Measurements from ENCODE around the gene SSBP3.

SSBP3 gene

DNA sequence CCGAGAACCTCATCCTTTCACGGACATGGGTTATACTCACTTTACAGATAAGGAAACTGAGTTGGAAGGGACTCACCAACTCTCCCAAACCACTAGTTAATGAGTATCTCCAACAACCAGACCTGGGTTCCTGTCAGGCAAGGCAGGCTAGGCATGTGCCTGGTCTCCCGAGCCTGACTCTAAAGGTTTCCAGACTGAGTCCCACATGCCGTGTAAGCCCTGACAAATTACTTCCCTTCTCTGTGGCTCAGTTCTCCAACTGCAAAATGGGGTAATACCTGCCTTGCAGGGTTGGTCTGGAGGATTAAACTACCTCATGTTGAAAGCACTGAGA is 34.3 kb downstream of the SSBP3 start:
- H3K4me1 ChIP-seq = peaks cover 11% of the 10 kb centered on the region
- no peaks in the 10 kb centered on the region for H3K36me3 ChIP-seq (ENCODE audit: control insufficient read depth, insufficient read depth, low read length)
- H3K79me2 ChIP-seq = no peaks in the 10 kb centered on the region
- no peaks in the 10 kb centered on the region for H3K27me3 ChIP-seq (ENCODE audit: control insufficient read depth, insufficient read depth, low read length)
- H3K4me3 ChIP-seq (ENCODE audit: low read depth, low read length) = no peak overlapping the region
- no peaks in the 10 kb centered on the region for H3K9me3 ChIP-seq (ENCODE audit: control insufficient read depth, low read length)
- no peak overlapping the region for H3K27ac ChIP-seq
- no peak overlapping the region for H3K4me2 ChIP-seq (ENCODE audit: low read length)
- H3K9ac ChIP-seq = no peak overlapping the region
- TF ChIP-seq, protein P1, sequence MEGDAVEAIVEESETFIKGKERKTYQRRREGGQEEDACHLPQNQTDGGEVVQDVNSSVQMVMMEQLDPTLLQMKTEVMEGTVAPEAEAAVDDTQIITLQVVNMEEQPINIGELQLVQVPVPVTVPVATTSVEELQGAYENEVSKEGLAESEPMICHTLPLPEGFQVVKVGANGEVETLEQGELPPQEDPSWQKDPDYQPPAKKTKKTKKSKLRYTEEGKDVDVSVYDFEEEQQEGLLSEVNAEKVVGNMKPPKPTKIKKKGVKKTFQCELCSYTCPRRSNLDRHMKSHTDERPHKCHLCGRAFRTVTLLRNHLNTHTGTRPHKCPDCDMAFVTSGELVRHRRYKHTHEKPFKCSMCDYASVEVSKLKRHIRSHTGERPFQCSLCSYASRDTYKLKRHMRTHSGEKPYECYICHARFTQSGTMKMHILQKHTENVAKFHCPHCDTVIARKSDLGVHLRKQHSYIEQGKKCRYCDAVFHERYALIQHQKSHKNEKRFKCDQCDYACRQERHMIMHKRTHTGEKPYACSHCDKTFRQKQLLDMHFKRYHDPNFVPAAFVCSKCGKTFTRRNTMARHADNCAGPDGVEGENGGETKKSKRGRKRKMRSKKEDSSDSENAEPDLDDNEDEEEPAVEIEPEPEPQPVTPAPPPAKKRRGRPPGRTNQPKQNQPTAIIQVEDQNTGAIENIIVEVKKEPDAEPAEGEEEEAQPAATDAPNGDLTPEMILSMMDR (IDR thresholded peaks at IDR 0.05) = no peak
- no peak overlapping the region for H2AFZ ChIP-seq

DNA sequence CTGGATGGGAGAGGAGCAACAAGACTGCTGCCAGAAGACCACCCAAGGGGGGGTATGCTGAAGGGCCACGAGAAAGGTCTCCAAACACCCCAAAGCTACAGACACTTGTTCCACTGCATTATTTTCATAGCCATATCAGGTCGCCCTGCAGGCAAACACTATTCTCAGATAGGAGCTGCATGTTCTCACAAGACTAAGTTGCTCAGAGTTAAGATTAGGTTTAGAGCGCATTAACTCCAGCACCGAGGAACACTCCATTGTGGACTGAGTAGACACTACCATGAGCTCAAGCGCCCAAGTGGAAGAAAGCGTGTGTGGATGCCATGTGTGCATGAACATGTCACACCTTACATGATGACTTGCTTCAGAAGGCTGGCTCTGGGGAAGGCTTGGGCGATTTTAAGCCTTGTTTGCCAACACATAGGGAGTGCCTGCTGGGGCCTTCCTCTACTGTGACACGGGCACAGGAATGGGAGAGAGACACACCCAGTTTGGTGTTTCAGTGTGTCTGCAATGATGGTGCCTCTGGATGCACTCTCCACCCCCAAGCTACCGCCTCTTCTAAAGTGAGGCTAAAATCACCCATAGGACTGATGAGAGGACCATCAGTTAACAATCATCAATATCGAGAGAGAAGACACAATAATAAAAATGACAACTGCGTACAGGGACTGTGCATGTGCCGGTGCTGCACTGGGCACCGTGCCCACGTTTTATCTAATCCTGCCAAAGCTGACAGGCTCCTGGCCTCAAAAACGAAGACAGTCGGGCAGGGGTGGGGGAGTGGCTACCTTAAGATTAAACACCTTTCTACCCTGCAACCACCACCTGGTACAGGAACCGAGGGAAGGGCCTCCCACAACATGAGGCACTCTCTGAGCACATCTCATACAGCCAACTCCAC is 34.9 kb downstream of the SSBP3 start:
- peaks cover 7% of the 10 kb centered on the region for H3K4me1 ChIP-seq

DNA sequence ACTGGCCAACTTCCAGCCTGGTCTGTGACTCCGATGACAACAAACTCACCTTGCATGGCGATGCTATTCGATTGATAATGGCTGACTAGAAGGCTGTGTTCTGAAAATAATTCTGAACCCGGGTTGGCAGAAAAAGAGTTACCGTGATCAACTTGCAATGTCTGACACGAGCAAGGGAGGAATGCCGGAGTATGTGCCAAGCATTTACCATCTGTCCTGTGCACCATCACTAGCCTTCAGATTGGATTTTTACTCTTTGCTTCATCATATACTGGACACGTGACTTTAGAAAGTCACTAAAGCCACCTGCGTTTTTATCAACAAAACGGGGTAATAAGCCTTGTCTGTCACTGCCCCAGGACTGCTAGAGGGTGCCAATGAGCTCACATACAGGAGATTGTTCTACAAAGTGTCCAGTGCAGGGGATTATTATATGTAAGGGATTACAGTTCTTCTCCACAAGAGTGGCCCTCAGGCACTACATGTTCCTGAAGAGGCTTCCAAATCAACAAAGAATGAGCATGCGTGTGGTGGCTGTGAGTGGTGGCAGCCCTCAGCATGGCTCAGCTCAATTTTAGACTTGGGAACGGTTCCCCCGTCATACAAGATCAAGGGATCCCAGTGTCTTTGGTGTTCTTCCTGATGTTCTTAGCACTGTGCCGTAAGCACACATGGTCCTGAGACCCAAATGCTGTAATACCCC is 35.8 kb downstream of the SSBP3 start:
- Histone ChIP-seq H3K9ac (no peak overlapping the region), H3K27ac (no peak overlapping the region), H3K4me2 (ENCODE audit: low read length) (no peak overlapping the region), H2AFZ (no peak overlapping the region), H3K4me1 (peaks cover 6% of the 10 kb centered on the region), H3K9me3 (ENCODE audit: control insufficient read depth, low read length) (no peaks in the 10 kb centered on the region), H3K36me3 (ENCODE audit: control insufficient read depth, insufficient read depth, low read length) (no peaks in the 10 kb centered on the region), H3K27me3 (ENCODE audit: control insufficient read depth, insufficient read depth, low read length) (no peaks in the 10 kb centered on the region), H3K79me2 (peaks cover 2% of the 10 kb centered on the region), H3K4me3 (ENCODE audit: low read depth, low read length) (no peak overlapping the region)
- TF ChIP-seq, protein P1 (IDR thresholded peaks at IDR 0.05) = no peak

More for the DNA sequence above, 34.9 kb downstream of the SSBP3 start:
- Histone ChIP-seq H2AFZ (no peak overlapping the region), H3K9ac (no peak overlapping the region), H3K36me3 (ENCODE audit: control insufficient read depth, insufficient read depth, low read length) (no peaks in the 10 kb centered on the region), H3K4me2 (ENCODE audit: low read length) (no peak overlapping the region), H3K4me3 (ENCODE audit: low read depth, low read length) (no peak overlapping the region), H3K27me3 (ENCODE audit: control insufficient read depth, insufficient read depth, low read length) (no peaks in the 10 kb centered on the region), H3K79me2 (no peaks in the 10 kb centered on the region), H3K9me3 (ENCODE audit: control insufficient read depth, low read length) (no peaks in the 10 kb centered on the region), H3K27ac (no peak overlapping the region)
- TF ChIP-seq, protein P1 (IDR thresholded peaks at IDR 0.05) = no peak

DNA sequence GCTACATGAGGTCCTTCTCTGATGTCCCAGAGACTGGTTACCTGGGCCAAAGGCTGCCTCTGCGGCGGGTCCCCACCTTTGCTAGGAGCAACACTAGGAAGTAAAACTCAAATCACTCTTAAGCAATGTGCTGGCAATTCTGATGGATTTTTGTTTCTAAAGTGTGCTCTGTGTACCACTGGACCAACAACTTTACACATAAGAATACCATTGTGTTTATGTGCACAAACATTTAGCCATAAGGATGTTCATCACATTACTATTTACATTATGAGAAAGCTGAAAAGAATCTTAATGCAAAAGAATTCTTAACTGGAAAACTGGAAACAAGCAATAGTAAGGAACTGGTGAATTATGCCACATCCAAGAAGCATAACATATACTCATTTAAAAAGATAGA is 38.6 kb downstream of the SSBP3 start:
- H3K4me1 ChIP-seq = peaks cover 3% of the 10 kb centered on the region
- H2AFZ ChIP-seq = no peak overlapping the region
- no peaks in the 10 kb centered on the region for H3K9me3 ChIP-seq (ENCODE audit: control insufficient read depth, low read length)
- TF ChIP-seq, protein P1 (IDR thresholded peaks at IDR 0.05) = no peak
- no peak overlapping the region for H3K4me3 ChIP-seq (ENCODE audit: low read depth, low read length)
- no peaks in the 10 kb centered on the region for H3K27me3 ChIP-seq (ENCODE audit: control insufficient read depth, insufficient read depth, low read length)
- no peak overlapping the region for H3K4me2 ChIP-seq (ENCODE audit: low read length)
- no peaks in the 10 kb centered on the region for H3K36me3 ChIP-seq (ENCODE audit: control insufficient read depth, insufficient read depth, low read length)
- peaks cover 5% of the 10 kb centered on the region for H3K79me2 ChIP-seq
- H3K27ac ChIP-seq = no peak overlapping the region
- H3K9ac ChIP-seq = no peak overlapping the region

Data from parathyroid adenoma (tissue), 2 donors.